Measurements from ENCODE around the gene SRGN. TPM values are rescaled to one million over a fixed set of nuclear protein-coding genes. Genes with fewer than 3 reads are reported as not detected.

Gene SRGN
- total and polyA plus RNA-seq, 2 of the 8 experiments (the other 6 are each of a cell fraction or from before 2014, with no cell fraction given) = 0.06 TPM; not detected in 1

- H3K27me3 ChIP-seq (replicated peaks in 1 of 4; ENCODE audit: control insufficient read depth in 3 of 4, extremely low read depth in 1 of 4, insufficient read depth in 3 of 4, low read length in 3 of 4) = no peaks in the 10 kb centered on the region
- H3K23me2 ChIP-seq (ENCODE audit: low read depth, low read length) = no peaks in the 10 kb centered on the region; the same call in 1 of the 2 replicates
- no peaks in the 10 kb centered on the region for H3K9me3 ChIP-seq (ENCODE audit: insufficient read depth in 2 of 2, low read depth in 1 of 2, low read length in 1 of 2)
- no peak for DNase-seq (ENCODE audit: low read depth in 1 of 2, low spot score in 2 of 2)
- no peaks in the 10 kb centered on the region for H3K4me1 ChIP-seq (replicated peaks in 1 of 4; ENCODE audit: control insufficient read depth in 3 of 4, insufficient read depth in 4 of 4, low read length in 3 of 4)
- no peak overlapping the region for H3K4ac ChIP-seq (replicated peaks; ENCODE audit: insufficient read length, low read depth, low read length)
- no peak overlapping the region for H2BK20ac ChIP-seq (ENCODE audit: low read length)
- no peak overlapping the region for H2BK12ac ChIP-seq (ENCODE audit: low read depth, low read length)
- H3K56ac ChIP-seq (replicated peaks; ENCODE audit: insufficient read length, low read depth, low read length) = no peak overlapping the region
- H4K5ac ChIP-seq (ENCODE audit: insufficient read length, low read depth, low read length) = no peak overlapping the region
- H2BK15ac ChIP-seq (ENCODE audit: low read length) = no peak overlapping the region
- no peak overlapping the region for H3K23ac ChIP-seq (ENCODE audit: insufficient read length)
- CTCF ChIA-PET (ENCODE audit: partially characterized antibody) = interaction anchor here (1.1 to 2.2 kb wide), 3 partner anchors 10 to 51 kb away, joined by 3 to 12 read pairs (median 5); no protein-coding TSS in a partner anchor
- H3K18ac ChIP-seq (ENCODE audit: extremely low read depth, low read length) = no peak overlapping the region
- no peaks in the 10 kb centered on the region for H3K36me3 ChIP-seq (ENCODE audit: control insufficient read depth in 2 of 4, insufficient read depth in 4 of 4, low read length in 3 of 4)
- no peak for FAIRE-seq
- no peak overlapping the region for H3K27ac ChIP-seq (ENCODE audit: low read depth, low read length)
- H2AK5ac ChIP-seq (ENCODE audit: low read depth, low read length) = no peak overlapping the region
- 79% methylated on average over 5 of the region's 5 CpGs; no CpG with 5 or more reads in 1 of the 2 experiments for WGBS, 2 experiments (ENCODE audit: extremely low coverage in 1 of 2, insufficient coverage in 1 of 2, insufficient read length in 1 of 2, insufficient replicate concordance in 2 of 2, low coverage in 1 of 2, low lambda C conversion rate in 2 of 2, missing lambda C conversion rate in 1 of 2)
- H4K8ac ChIP-seq (ENCODE audit: extremely low read depth, insufficient read depth, low read length) = no peak overlapping the region
- H3K9ac ChIP-seq (replicated peaks in 1 of 4; ENCODE audit: extremely low read depth in 1 of 4, low read depth in 3 of 4, low read length in 3 of 4) = no peak overlapping the region
- peaks cover 0 to 1% of the 10 kb centered on the region in 2 experiments for H4K20me1 ChIP-seq (replicated peaks in 1 of 2; ENCODE audit: control insufficient read depth in 1 of 2, insufficient read depth in 2 of 2, low read length in 2 of 2)
- POLR2A ChIA-PET (ENCODE audit: partially characterized antibody) = no interaction called here
- no peak overlapping the region for H4K91ac ChIP-seq (replicated peaks; ENCODE audit: insufficient read length, low read length)
- H3K79me1 ChIP-seq (ENCODE audit: low read depth, low read length) = no peaks in the 10 kb centered on the region
- no peaks in the 10 kb centered on the region for H3K79me2 ChIP-seq (ENCODE audit: control insufficient read depth in 1 of 2, insufficient read depth in 2 of 2, low read length in 2 of 2)
- H2AFZ ChIP-seq (ENCODE audit: low read length) = no peak overlapping the region
- no peak overlapping the region for H3K4me3 ChIP-seq (ENCODE audit: extremely low read depth in 1 of 4, insufficient read depth in 2 of 4, low read depth in 3 of 4, low read length in 4 of 4)
- no peak overlapping the region for H2BK120ac ChIP-seq (replicated peaks; ENCODE audit: low read depth, low read length)
- H2BK5ac ChIP-seq (ENCODE audit: low read depth, low read length) = no peak overlapping the region
- H3K4me2 ChIP-seq (ENCODE audit: insufficient read depth in 1 of 2, low read depth in 2 of 2, low read length in 2 of 2) = no peak overlapping the region
- H3K14ac ChIP-seq (ENCODE audit: insufficient read length) = no peak overlapping the region
- no peak for TF ChIP-seq SIRT6 (IDR thresholded peaks at IDR 0.05; ENCODE audit: low read length)
- no peak for TF ChIP-seq SIX5 (IDR thresholded peaks at IDR 0.05; ENCODE audit: low read depth, low read length)
- no peak for TF ChIP-seq PHF8 (conservative IDR thresholded peaks at IDR 0.05; ENCODE audit: low read depth, low read length)
- no peak for TF ChIP-seq GTF2F1 (IDR thresholded peaks at IDR 0.05; ENCODE audit: borderline replicate concordance, low read depth, low read length)
- no peak for TF ChIP-seq CREB1 (IDR thresholded peaks at IDR 0.05)
- TF ChIP-seq GABPA (IDR thresholded peaks at IDR 0.05; ENCODE audit: borderline replicate concordance, insufficient read depth, low read length) = no peak
- no peak for TF ChIP-seq NANOG (IDR thresholded peaks at IDR 0.05; ENCODE audit: insufficient read depth, low read depth, low read length, poor library complexity, severe bottlenecking)
- TF ChIP-seq TAF1 (IDR thresholded peaks at IDR 0.05; ENCODE audit: low read depth, low read length) = no peak
- TF ChIP-seq CHD1 (IDR thresholded peaks at IDR 0.05; ENCODE audit: low read depth, low read length) = no peak
- TF ChIP-seq YY1 (IDR thresholded peaks at IDR 0.05; ENCODE audit: low read depth, low read length) = no peak
- TF ChIP-seq HDAC2 (IDR thresholded peaks at IDR 0.05; ENCODE audit: borderline replicate concordance in 1 of 2, low read depth in 2 of 2, low read length in 2 of 2) = no peak
- no peak for TF ChIP-seq MAFK (IDR thresholded peaks at IDR 0.05; ENCODE audit: low read depth, low read length)
- TF ChIP-seq NRF1 (IDR thresholded peaks at IDR 0.05; ENCODE audit: low read depth, low read length) = no peak
- TF ChIP-seq SRF (IDR thresholded peaks at IDR 0.05; ENCODE audit: low read depth, low read length) = no peak
- no peak for TF ChIP-seq EZH2 (IDR thresholded peaks at IDR 0.05; ENCODE audit: low read depth, low read length, severe bottlenecking)
- no peak for TF ChIP-seq RXRA (IDR thresholded peaks at IDR 0.05; ENCODE audit: insufficient read depth, low read depth, low read length)
Observed at GRCh38 chr10:69042417-69042816, 45.5 kb upstream of the SRGN start.
